ENCODE results near the gene OR13F1. TPM values are rescaled to one million over a fixed set of nuclear protein-coding genes. Genes with fewer than 3 reads are reported as not detected.

The OR13F1 gene
- total and polyA plus RNA-seq, 3 donors from 2014 or later = not detected

DNA sequence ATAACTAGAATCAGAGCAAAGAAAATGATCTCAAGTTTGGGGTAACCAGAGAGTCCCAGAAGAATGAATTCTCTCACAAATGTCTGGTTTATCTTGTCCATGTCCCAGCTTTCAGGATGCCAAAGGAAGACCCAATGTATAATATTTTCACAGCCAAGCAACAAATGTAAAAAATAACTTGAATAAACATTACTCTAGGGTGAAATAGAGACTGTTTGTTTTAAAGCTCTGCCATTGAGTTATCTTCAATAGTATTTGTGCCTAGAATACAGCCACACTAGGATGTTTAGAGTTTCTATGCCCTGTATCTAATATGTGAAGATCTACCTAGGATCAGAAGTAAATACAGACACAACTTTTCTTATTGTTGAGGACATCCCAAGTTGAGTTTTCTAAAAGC lies 23.0 kb downstream of the OR13F1 start, which contains the start of gene OR13C4:
TSS of gene OR13C4 (minus strand) at position 101 of the 400 bp plus-strand sequence. CDS start at position 101, 0 bp downstream.
- intact Hi-C loops (cut with DNase I; ENCODE audit: low total_unique reads) = no loop called here
- Histone ChIP-seq H3K27me3 (no peaks in the 10 kb centered on the region), H3K4me1 (no peaks in the 10 kb centered on the region), H3K9me3 (no peaks in the 10 kb centered on the region), H3K27ac (no peak within 1 kb of the TSS), H3K36me3 (ENCODE audit: low read depth, missing control alignments) (no peaks in the 10 kb centered on the region), H3K4me3 (no peak within 1 kb of the TSS)
- DNase-seq = no peak
- TF ChIP-seq POLR2A (IDR thresholded peaks at IDR 0.05) = no peak
- TF ChIP-seq, protein P1, sequence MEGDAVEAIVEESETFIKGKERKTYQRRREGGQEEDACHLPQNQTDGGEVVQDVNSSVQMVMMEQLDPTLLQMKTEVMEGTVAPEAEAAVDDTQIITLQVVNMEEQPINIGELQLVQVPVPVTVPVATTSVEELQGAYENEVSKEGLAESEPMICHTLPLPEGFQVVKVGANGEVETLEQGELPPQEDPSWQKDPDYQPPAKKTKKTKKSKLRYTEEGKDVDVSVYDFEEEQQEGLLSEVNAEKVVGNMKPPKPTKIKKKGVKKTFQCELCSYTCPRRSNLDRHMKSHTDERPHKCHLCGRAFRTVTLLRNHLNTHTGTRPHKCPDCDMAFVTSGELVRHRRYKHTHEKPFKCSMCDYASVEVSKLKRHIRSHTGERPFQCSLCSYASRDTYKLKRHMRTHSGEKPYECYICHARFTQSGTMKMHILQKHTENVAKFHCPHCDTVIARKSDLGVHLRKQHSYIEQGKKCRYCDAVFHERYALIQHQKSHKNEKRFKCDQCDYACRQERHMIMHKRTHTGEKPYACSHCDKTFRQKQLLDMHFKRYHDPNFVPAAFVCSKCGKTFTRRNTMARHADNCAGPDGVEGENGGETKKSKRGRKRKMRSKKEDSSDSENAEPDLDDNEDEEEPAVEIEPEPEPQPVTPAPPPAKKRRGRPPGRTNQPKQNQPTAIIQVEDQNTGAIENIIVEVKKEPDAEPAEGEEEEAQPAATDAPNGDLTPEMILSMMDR (IDR thresholded peaks at IDR 0.05) = no peak

DNA sequence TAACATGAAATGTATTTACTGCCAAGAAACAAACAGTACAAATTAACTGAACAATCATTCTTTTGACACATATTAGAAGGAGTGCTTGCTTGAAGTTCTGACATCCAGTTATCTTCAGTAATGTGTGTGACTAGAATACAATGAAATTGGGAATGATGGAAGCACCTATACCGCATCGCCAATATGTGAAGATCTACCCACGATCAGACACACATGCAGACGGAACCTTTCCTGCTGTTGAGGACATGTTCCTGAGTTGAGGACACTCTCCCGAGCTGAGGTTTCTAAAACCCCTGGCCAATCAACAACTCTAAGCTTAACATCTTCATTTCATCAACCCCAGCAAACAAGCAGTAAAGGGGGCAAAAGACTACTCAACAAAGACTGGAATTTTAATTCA lies 32.7 kb downstream of the OR13F1 start, which contains the start of gene OR13C3:
TSS of gene OR13C3 (minus strand) at position 101 of the 400 bp plus-strand sequence. CDS start 133 bp downstream, outside the sequence.
- 90 to 93% methylated on average over 5 of the region's 5 CpGs for WGBS, 2 donors

DNA sequence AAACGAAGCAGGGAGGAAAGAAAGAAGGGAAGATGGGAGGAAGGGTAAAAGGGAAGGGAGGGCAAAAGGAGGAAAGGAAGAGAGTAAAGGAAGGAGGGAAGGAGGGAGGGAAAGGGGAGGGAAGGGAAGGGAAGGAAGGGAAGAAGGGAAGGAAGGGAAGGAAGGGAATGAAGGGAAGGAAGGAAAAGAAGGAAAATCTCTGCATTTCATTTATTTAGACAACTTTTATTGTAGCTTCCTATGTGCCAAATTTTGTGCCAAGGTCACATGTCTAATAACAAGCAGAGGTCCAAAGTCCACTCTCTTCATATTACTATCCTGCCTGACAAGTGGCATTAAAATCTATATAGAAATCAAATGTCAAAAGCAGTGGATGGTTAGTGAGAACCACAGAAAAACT lies 35.2 kb downstream of the OR13F1 start:
- no peaks in the 10 kb centered on the region for H3K9me3 ChIP-seq
- no peak for TF ChIP-seq POLR2A (IDR thresholded peaks at IDR 0.05)
- TF ChIP-seq, protein P1 (IDR thresholded peaks at IDR 0.05) = no peak
- intact Hi-C loops (cut with DNase I; ENCODE audit: low total_unique reads) = no loop called here
- H3K27me3 ChIP-seq = no peaks in the 10 kb centered on the region
- no peak overlapping the region for H3K27ac ChIP-seq
- 43 to 59% methylated on average over 1 of the region's 1 CpG for WGBS, 2 donors
- no peak overlapping the region for H3K4me3 ChIP-seq
- no peaks in the 10 kb centered on the region for H3K4me1 ChIP-seq
- no peak for DNase-seq
- no peaks in the 10 kb centered on the region for H3K36me3 ChIP-seq (ENCODE audit: low read depth, missing control alignments)

More for the DNA sequence above, 32.7 kb downstream of the OR13F1 start, which contains the start of gene OR13C3:
- Histone ChIP-seq H3K9me3 (no peaks in the 10 kb centered on the region), H3K36me3 (ENCODE audit: low read depth, missing control alignments) (no peaks in the 10 kb centered on the region), H3K4me1 (no peaks in the 10 kb centered on the region), H3K27me3 (no peaks in the 10 kb centered on the region), H3K27ac (no peak within 1 kb of the TSS), H3K4me3 (no peak within 1 kb of the TSS)
- TF ChIP-seq POLR2A (IDR thresholded peaks at IDR 0.05) = no peak
- TF ChIP-seq, protein P1 (IDR thresholded peaks at IDR 0.05) = no peak
- no peak for DNase-seq
- intact Hi-C loops (cut with DNase I; ENCODE audit: low total_unique reads) = no loop called here

DNA sequence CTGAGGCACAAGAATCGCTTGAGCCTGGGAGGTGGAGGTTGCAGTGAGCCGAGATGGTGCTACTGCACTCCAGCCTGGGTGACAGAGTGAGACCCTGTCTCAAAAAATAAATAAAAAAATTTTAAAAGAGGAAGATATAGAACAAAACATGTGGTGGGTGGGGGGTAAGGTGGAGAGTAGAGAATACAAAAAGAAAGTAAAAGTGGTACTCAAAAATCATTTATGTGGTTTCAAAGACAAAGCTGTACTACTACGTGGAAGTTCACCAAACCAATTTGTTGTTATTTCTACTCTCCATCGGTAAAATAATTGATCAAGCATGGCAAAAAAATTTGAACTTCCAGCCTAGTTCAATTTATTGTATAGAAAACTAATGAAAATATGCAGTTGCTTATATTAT lies 40.6 kb downstream of the OR13F1 start:
- H3K9me3 ChIP-seq = no peaks in the 10 kb centered on the region
- no peak for DNase-seq
- no peaks in the 10 kb centered on the region for H3K4me1 ChIP-seq
- no peak overlapping the region for H3K4me3 ChIP-seq
- intact Hi-C loops (cut with DNase I; ENCODE audit: low total_unique reads) = no loop called here
- no peaks in the 10 kb centered on the region for H3K36me3 ChIP-seq (ENCODE audit: low read depth, missing control alignments)
- H3K27ac ChIP-seq = no peak overlapping the region
- no peaks in the 10 kb centered on the region for H3K27me3 ChIP-seq
- 90 to 93% methylated on average over 4 of the region's 4 CpGs for WGBS, 2 donors
- TF ChIP-seq, protein P1 (IDR thresholded peaks at IDR 0.05) = no peak
- TF ChIP-seq POLR2A (IDR thresholded peaks at IDR 0.05) = no peak

DNA sequence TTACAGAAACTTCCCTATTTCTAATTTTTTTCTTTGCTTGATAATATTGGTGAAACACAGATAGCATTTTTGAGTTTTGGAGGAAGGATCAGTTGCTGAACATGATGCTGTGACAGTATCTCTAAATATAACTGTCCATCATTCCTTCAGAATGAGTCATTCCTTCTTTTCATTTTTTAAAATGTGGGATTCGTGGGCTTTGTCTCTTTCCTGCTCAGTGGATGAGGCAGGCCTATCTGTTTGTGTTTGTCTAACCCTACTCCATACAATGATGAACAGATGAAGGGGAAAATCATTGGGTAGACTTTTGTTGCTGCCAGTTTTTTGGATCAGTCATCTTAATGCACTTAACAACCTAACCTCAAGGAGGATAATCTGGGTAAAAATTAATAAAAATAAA lies 49.2 kb downstream of the OR13F1 start:
- Histone ChIP-seq H3K27me3 (no peaks in the 10 kb centered on the region), H3K36me3 (ENCODE audit: low read depth, missing control alignments) (no peaks in the 10 kb centered on the region), H3K4me1 (no peaks in the 10 kb centered on the region), H3K27ac (no peak overlapping the region), H3K9me3 (no peaks in the 10 kb centered on the region), H3K4me3 (no peak overlapping the region)
- 50 to 69% methylated on average over 1 of the region's 1 CpG for WGBS, 2 donors
- no peak for DNase-seq
- no peak for TF ChIP-seq POLR2A (IDR thresholded peaks at IDR 0.05)
- TF ChIP-seq, protein P1 (IDR thresholded peaks at IDR 0.05) = no peak
- intact Hi-C loops (cut with DNase I; ENCODE audit: low total_unique reads) = no loop called here
